Transverse colon (tissue), 4 donors: Measurements from ENCODE around the gene MTPN. TPM values are rescaled to one million over a fixed set of nuclear protein-coding genes. Genes with fewer than 3 reads are reported as not detected.

ENCODE experiments used
- DNase-seq: peaks from one replicate; pipeline ENCODE4 v3.0.0-alpha.2; 2019
- H3K27ac ChIP-seq, 4 donors: fragments of 200-600 bp; sonication (generic); 2 replicates each; pipeline ENCODE4 v1.5.1; 2016 to 2018; ENCODE audit warnings: inconsistent platforms in 4 of 4
- H3K27me3 ChIP-seq: fragments of 200-600 bp; sonication (generic); 2 replicates; pipeline ENCODE4 v1.5.1; 2017; ENCODE audit warnings: inconsistent platforms
- H3K36me3 ChIP-seq, 4 donors: fragments of 200-600 bp; sonication (generic); 2 replicates each; pipeline ENCODE4 v1.5.1; 2017 to 2019; ENCODE audit warnings: inconsistent platforms in 4 of 4
- H3K4me1 ChIP-seq, 4 donors: fragments of 200-600 bp; sonication (generic); 2 replicates each; pipeline ENCODE4 v1.5.1; 2017 to 2020; ENCODE audit warnings: inconsistent platforms in 4 of 4
- H3K4me3 ChIP-seq, 4 donors: fragments of 200-600 bp; sonication (generic); 1 replicate in 1 of 4; 2 replicates in 3 of 4; pipeline versions ENCODE4 v1.5.1 to v1.6.1; 2017 to 2019; ENCODE audit warnings: inconsistent platforms in 4 of 4
- H3K9me3 ChIP-seq, 2 donors: fragments of 200-600 bp; sonication (generic); 2 replicates each; pipeline ENCODE4 v1.5.1; 2017 to 2019; ENCODE audit warnings: inconsistent platforms in 2 of 2
- CTCF ChIP-seq, 5 experiments: fragments of 200-600 bp in 3 of 5; fragments of 450-650 bp in 2 of 5; sonication (generic) in 3 of 5; IDR thresholded peaks; 1 replicate in 2 of 5; 2 replicates in 3 of 5; pipeline ENCODE4 v1.5.1; 2016 to 2017; ENCODE audit warnings: antibody characterized with exemption in 5 of 5, inconsistent platforms in 3 of 5, mild to moderate bottlenecking in 2 of 5, moderate library complexity in 1 of 5
- EP300 ChIP-seq: sonication (generic); formaldehyde crosslinking; IDR thresholded peaks from one replicate; pipeline ENCODE4 v1.6.1; 2017; ENCODE audit warnings: antibody characterized with exemption, low read depth
- POLR2A ChIP-seq: fragments of 450-650 bp; IDR thresholded peaks from one replicate; pipeline ENCODE4 v1.6.1; 2016; ENCODE audit warnings: antibody characterized with exemption, mild to moderate bottlenecking, moderate library complexity
- POLR2AphosphoS5 ChIP-seq, 3 donors: sonication (generic); formaldehyde crosslinking; IDR thresholded peaks; one replicate each; pipeline ENCODE4 v1.6.1; 2016; ENCODE audit warnings: antibody characterized with exemption in 3 of 3
- WGBS, 2 donors: methylation state at CpG; one replicate each; pipeline ENCODE4 v1.1.5; 2018; ENCODE audit warnings: low coverage in 1 of 2; 5-methylcytosine and 5-hydroxymethylcytosine counted together
- in situ Hi-C, 4 donors: fragments of 200-750 bp; cut with MboI; loops; one replicate each; pipeline versions ENCODE4 v1.15.0 to v1.15.1; 2017; ENCODE audit warnings: low sequenced_read_pairs in 3 of 4, low pct_ligation_motif_present in 1 of 4, low pct_unique_long_range_greater_than_20kb in 1 of 4
- intact Hi-C: fragments of 100-400 bp; cut with DNase I; formaldehyde crosslinking; loops from one replicate; pipeline ENCODE4 v1.15.1; 2023; ENCODE audit warnings: low total_unique reads
- total RNA-seq, 4 donors: library from RNA; depleted of rRNA; stranded (reverse); fragments of >200 nt; gene quantifications; one replicate each; pipeline ENCODE4 v1.1.0, GENCODE V29; 2016

The MTPN gene
- total RNA-seq, 4 donors from 2014 or later: 44.9 to 71.7 (median 65.5) TPM

DNA sequence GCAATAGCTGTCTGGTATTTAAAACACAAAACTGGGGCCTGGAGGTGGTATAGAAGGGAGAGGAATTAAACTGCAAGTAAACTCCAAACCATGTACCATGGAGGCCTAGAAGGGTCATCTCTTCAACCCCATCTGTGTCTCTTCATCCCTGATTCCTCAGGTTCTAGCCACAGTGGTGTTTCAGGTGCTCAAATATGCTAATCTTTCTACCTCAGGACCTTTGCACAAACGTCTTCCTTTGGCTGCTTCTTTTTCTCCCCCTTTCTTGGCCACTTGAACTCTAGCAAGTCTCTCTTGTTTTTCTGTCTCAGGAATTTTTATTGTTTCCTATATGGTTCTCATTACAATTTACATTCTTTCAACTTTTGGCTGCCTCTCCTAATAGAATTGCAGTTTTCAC lies 25.6 kb upstream of the MTPN start:
- intact Hi-C loops (loop anchor here (10.0 kb wide), 1 partner anchor 318 kb away; no protein-coding TSS in a partner anchor), in situ Hi-C loops (loop anchor here in 3 of 4 donors (10.0 to 25.0 kb wide), 3 partner anchors 198 to 341 kb away; partner anchors contain the start of gene STMP1 (in 2 of the 3))
- DNase-seq: no peak
- Histone ChIP-seq H3K27me3 (no peaks in the 10 kb centered on the region), H3K4me1 (no peaks in the 10 kb centered on the region), H3K36me3 (no peaks in the 10 kb centered on the region), H3K27ac (no peak overlapping the region), H3K9me3 (no peaks in the 10 kb centered on the region), H3K4me3 (no peak overlapping the region)
- TF ChIP-seq POLR2AphosphoS5 (IDR thresholded peaks at IDR 0.05) (no peak), EP300 (no peak), POLR2A (no peak), CTCF (IDR thresholded peaks at IDR 0.05) (no peak)
- 0 to 46% methylated on average over 1 of the region's 1 CpG for WGBS, 2 donors

GRCh38 chr7:136000288-136000913 lies 23.2 kb upstream of the MTPN start:
- no peaks in the 10 kb centered on the region for H3K9me3 ChIP-seq
- no peaks in the 10 kb centered on the region for H3K27me3 ChIP-seq
- intact Hi-C loops: loop anchor here (10.0 kb wide), 1 partner anchor 316 kb away; no protein-coding TSS in a partner anchor
- H3K4me1 ChIP-seq: no peaks in the 10 kb centered on the region
- WGBS, 2 donors: 58 to 61% methylated on average over 3 of the region's 3 CpGs
- in situ Hi-C loops: loop anchor here in 3 of 4 donors (10.0 to 25.0 kb wide), 3 partner anchors 196 to 338 kb away; partner anchors contain the start of gene STMP1 (in 2 of the 3)
- TF ChIP-seq EP300: no peak
- no peak for TF ChIP-seq CTCF (IDR thresholded peaks at IDR 0.05)
- TF ChIP-seq POLR2AphosphoS5 (IDR thresholded peaks at IDR 0.05): no peak
- TF ChIP-seq POLR2A: no peak
- H3K4me3 ChIP-seq: no peak overlapping the region
- no peak for DNase-seq
- H3K36me3 ChIP-seq: no peaks in the 10 kb centered on the region
- no peak overlapping the region for H3K27ac ChIP-seq

- no peaks in the 10 kb centered on the region for H3K9me3 ChIP-seq
- DNase-seq: no peak
- no peak overlapping the region for H3K4me3 ChIP-seq
- intact Hi-C loops: no loop called here
- H3K36me3 ChIP-seq: no peaks in the 10 kb centered on the region
- TF ChIP-seq CTCF (IDR thresholded peaks at IDR 0.05) (no peak), EP300 (no peak), POLR2A (no peak), POLR2AphosphoS5 (IDR thresholded peaks at IDR 0.05) (no peak)
- no peaks in the 10 kb centered on the region for H3K4me1 ChIP-seq
- in situ Hi-C loops: no loop called here
- H3K27me3 ChIP-seq: no peaks in the 10 kb centered on the region
- no peak overlapping the region for H3K27ac ChIP-seq
These were observed 20.9 kb upstream of the MTPN start for GRCh38 chr7:135998081-135998480.

DNA sequence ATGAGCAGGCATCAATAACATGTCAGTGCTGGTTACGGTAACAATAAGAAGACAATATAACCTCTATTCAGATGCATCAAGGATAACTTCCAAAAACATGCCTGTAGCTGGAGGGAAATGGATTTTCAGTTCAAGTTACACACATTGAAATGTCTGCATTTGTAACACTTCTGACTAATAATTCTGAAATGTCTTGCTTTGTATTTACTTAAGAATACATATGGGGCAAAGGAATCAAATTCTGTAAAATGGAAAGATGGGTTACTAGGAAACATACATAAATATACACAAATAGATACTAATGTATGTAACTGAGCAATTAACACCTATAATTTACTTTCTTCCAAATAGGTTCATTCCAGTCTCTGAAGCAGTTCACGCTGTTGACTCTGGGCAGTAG lies 18.6 kb upstream of the MTPN start:
- Histone ChIP-seq H3K4me3 (no peak overlapping the region), H3K36me3 (no peaks in the 10 kb centered on the region), H3K27me3 (no peaks in the 10 kb centered on the region), H3K9me3 (no peaks in the 10 kb centered on the region), H3K27ac (no peak overlapping the region), H3K4me1 (no peaks in the 10 kb centered on the region)
- intact Hi-C loops: no loop called here
- DNase-seq: no peak
- TF ChIP-seq POLR2A: no peak
- in situ Hi-C loops: no loop called here
- 87 to 100% methylated on average over 2 of the region's 2 CpGs for WGBS, 2 donors
